Adipose tissue (tissue), 3 donors: ENCODE measurements around the gene PDE4B. TPM values are rescaled to one million over a fixed set of nuclear protein-coding genes. Genes with fewer than 3 reads are reported as not detected.

ENCODE experiments used
- H3K27ac ChIP-seq: one replicate; pipeline ENCODE4 v1.5.1; 2013; ENCODE audit warnings: low read depth, low read length
- WGBS, 3 donors: extraction: QIAGEN DNeasy Blood & Tissue Kit; methylation state at CpG; one replicate each; pipeline ENCODE4 v1.1.7; 2013; 5-methylcytosine and 5-hydroxymethylcytosine counted together
- polyA plus RNA-seq, 3 donors: library from polyadenylated mRNA; stranded (reverse); fragments of 200-250 nt; gene quantifications; one replicate each; pipeline ENCODE4 v1.2.3, GENCODE V29; 2013
- donor health status: healthy with polysubstance abuse.
- donor health status: Bipolar disorder and iron deficiency.
- donor health status: healthy.

Gene PDE4B
- 10 to 100 TPM in 1 of 3 donors, 1 to 10 TPM in 2; 1.3 to 10.0 (median 9.4) TPM for polyA plus RNA-seq

DNA sequence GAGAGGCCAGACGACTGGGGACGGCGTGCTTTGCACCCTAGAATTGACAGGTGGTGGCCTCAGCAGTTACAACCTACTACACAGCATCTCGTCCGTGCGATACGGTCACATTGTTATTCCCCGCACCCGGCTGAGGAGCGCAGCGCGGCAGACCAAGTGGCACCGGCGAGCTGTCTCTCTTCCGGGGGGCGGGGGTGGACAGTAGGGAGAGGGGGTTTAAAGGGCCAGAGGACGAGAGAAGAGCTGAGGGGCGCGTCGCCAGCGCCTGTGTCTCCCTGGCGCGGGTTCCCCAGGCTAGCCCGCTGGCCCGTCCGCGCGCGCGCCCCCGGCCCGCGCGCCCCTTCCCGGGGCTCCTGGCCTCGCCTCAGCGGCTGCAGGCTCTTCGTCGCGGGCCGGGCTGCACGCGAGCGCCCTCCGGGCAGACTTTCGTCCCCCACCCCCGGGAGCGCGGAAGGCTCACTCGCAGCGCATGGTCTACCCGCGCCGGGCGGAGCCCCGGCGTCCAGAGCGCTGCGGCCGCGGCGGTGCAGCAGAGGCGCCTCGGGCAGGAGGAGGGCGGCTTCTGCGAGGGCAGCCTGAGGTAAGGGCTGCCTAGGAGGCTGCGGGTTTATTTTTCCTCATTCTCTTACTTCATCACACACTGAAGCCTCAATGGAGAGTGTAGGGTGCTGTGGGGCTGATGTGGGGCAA, at the start of gene PDE4B:
TSS of gene PDE4B (plus strand) at position 227 of the 690 bp plus-strand sequence.
- H3K27ac ChIP-seq = no peak within 1 kb of the TSS
- WGBS, 3 donors = 1% methylated on average over 51 to 67 of the region's 67 CpGs

- no peak overlapping the region for H3K27ac ChIP-seq
- 93 to 100% (median 95%) methylated on average over 1 of the region's 1 CpG for WGBS, 3 donors
Measured at GRCh38 chr1:65744731-65745130, 48.0 kb upstream of the PDE4B start.

DNA sequence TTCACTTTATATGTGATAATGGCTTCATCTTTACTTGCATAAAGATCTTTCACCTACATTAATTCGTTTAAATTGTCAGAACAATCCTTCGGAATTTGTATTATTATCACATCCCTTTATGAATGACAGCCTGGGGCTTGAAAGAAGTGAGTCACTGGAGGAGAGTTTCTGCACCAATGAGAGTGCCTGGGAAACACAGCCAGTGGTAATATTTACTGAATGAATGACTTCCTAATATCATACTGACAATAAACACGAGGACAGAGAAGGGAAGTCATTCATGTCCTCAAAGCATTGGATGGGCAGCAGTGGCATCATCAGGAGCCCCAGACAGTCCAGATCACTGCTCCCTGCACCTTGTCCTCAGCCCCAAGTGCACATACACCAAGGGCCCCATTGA, 40.7 kb upstream of the PDE4B start:
- WGBS, 3 donors = 52 to 57% (median 53%) methylated on average over 3 of the region's 3 CpGs

DNA sequence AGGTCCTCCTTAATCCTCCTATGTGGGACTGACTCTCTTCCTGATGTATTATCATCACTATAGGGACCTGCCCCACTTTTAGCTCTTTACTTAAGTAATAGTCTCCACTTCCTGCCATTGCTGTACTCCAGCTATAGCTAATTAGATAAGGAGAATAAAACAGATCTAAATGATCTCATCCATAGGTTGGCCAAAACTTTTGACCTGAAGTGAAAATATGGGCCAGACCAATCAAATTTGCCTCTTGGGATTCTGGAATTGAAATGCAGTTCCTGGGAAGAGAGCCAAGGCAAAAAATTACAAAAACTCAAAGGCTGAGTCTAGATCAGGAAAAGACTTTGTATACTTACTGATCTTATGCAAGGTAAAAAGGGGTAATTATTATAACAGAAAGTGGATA, 36.1 kb upstream of the PDE4B start:
- no peak overlapping the region for H3K27ac ChIP-seq

More for the DNA sequence above, 40.7 kb upstream of the PDE4B start:
- H3K27ac ChIP-seq = no peak overlapping the region

DNA sequence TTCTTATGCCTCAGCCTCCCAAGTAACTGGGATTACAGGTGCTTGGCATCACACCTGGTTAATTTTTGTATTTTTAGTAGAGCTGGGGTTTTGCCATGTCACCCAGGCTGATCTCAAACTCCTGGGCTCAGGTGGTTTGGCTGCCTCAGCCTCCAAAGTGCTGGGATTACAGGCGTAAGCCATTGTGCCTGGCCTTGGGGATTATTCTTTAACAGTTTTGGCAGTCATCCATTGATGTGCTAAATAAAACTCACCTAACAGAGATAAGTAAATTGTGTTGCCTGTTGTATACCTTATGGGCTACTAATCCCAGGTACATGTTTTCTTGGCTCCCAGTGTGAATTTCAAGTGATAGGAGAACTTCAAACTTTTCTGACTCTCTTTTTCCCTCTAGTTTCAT, 35.2 kb upstream of the PDE4B start:
- WGBS, 3 donors = 35 to 91% (median 85%) methylated on average over 1 of the region's 1 CpG

GRCh38 chr1:65758128-65758527, 34.6 kb upstream of the PDE4B start:
- no peak overlapping the region for H3K27ac ChIP-seq

More for the DNA sequence above, 35.2 kb upstream of the PDE4B start:
- H3K27ac ChIP-seq = no peak overlapping the region

- H3K27ac ChIP-seq = no peak overlapping the region
- WGBS, 3 donors = 88 to 92% (median 91%) methylated on average over 1 of the region's 1 CpG
Measured at GRCh38 chr1:65759516-65759915, 33.2 kb upstream of the PDE4B start.

DNA sequence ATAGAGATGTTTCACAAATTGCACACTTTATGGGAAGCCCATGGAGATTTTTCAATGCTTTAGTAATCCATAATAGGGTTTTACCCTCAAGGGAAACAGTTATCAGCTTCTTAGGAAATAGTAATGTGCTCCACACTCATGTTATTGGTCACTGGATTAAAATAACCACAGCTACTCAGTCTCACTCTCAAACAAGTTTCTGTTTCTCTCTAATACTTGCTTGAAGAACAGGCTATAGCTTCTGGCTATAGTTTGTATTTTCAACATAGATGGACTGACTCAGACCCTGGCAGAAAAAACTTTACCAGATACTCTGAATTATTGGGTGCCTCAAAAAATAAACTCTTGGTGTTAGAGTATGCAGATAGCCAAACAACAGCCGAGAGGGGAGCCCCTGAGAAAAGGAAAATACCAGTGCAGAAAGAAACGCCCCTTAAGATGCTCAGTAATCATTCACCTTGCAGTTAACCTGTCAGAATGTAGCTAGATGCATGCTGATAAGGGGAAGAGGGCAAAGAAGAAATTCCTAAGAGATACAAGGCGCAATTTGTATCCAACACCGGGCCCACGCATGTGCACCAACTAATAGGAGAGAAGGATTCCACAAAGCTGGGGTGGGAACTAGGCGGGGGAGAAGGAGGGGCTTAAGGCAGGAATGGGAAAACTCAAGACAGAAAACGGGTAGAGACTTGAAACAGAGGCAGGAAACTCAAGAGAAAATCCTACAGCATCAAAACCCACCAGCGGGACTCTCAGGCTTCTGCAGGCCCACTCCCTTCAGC, 30.4 kb upstream of the PDE4B start:
- 67 to 76% (median 72%) methylated on average over 8 of the region's 8 CpGs for WGBS, 3 donors
- no peak overlapping the region for H3K27ac ChIP-seq

DNA sequence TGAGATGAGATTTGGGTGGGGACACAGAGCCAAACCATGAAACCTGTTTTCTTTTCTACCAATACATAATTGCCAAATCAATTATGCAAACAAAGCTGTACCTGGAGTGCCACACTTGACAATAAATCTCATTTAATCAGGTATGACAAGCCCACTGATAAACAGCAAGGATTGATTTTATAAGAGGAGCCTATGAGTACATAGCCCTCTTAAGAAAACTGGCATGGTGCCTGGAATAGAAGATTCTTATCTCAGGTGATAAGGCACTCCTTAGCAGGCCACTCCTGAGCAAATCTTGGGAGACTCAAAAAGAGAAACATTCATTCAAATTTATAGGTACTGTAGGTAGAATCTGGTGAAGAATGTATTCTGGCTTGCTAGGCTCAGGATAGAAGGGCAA, 28.6 kb upstream of the PDE4B start:
- H3K27ac ChIP-seq = no peak overlapping the region

DNA sequence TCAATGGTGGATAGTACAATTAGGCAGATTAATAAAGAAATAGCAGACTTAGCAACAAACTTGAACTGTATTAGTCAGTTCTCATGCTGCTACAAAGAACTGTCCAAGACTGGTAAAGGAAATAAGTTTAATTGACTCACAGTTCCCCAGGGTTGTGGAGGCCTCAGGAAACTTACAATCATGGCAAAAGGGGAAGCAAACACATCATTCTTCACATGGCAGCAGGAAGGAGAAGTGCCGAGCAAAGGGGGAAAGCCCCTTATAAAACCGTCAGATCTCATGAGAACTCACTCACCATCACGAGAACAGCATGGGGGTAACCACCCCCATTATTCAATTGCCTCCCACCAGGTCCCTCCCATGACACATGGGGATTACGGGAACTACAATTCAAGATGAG, 27.1 kb upstream of the PDE4B start:
- 51 to 71% (median 64%) methylated on average over 4 of the region's 4 CpGs for WGBS, 3 donors
- no peak overlapping the region for H3K27ac ChIP-seq

- WGBS, 3 donors = 73 to 89% (median 78%) methylated on average over 2 of the region's 2 CpGs
- no peak overlapping the region for H3K27ac ChIP-seq
Measured at GRCh38 chr1:65769636-65770035, 23.1 kb upstream of the PDE4B start.

GRCh38 chr1:65772607-65773006, 20.1 kb upstream of the PDE4B start:
- WGBS, 3 donors = 24 to 55% (median 31%) methylated on average over 2 of the region's 2 CpGs
- H3K27ac ChIP-seq = no peak overlapping the region

- 41 to 86% (median 72%) methylated on average over 4 of the region's 4 CpGs for WGBS, 3 donors
- H3K27ac ChIP-seq = no peak overlapping the region
Measured at GRCh38 chr1:65773391-65774123, 19.1 kb upstream of the PDE4B start.

GRCh38 chr1:65788762-65789161, 3.9 kb upstream of the PDE4B start:
- H3K27ac ChIP-seq = no peak overlapping the region

GRCh38 chr1:65791396-65791795, 1.3 kb upstream of the PDE4B start:
- no peak overlapping the region for H3K27ac ChIP-seq
- WGBS, 3 donors = 43 to 50% (median 47%) methylated on average over 4 of the region's 4 CpGs

- 4 to 12% (median 12%) methylated on average over 35 of the region's 35 CpGs for WGBS, 3 donors
- no peak overlapping the region for H3K27ac ChIP-seq
Measured at GRCh38 chr1:65791801-65792668, 660 bp upstream of the PDE4B start.

GRCh38 chr1:65793359-65793732, 651 bp downstream of the PDE4B start:
- H3K27ac ChIP-seq = no peak overlapping the region
- 3% methylated on average over 20 of the region's 20 CpGs for WGBS, 3 donors

GRCh38 chr1:65795311-65795710, 2.6 kb downstream of the PDE4B start:
- 83 to 92% (median 84%) methylated on average over 2 of the region's 2 CpGs for WGBS, 3 donors
- no peak overlapping the region for H3K27ac ChIP-seq

DNA sequence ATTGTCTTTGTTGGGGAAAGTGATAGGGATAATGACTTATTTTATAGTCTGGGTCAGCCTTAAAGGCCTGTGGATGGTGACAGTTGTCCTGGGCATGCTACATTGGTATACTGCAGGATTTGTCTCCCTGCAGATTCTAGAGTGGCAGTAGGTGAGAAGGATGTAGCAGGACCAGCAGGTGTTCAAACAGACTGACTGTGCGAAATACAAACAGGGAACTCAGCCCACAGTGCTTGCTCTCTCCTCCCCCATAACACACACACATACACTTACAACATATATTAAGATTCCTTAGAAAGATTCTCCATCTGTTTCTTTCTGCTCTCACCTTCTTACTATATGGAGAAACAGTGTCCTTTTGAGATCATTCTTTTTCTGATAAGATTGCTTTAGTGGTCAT, 6.9 kb downstream of the PDE4B start:
- 57 to 94% (median 93%) methylated on average over 1 of the region's 1 CpG for WGBS, 3 donors
- no peak overlapping the region for H3K27ac ChIP-seq
